H9 (cell line): ENCODE measurements around the gene ZC3H12C. TPM values are rescaled to one million over a fixed set of nuclear protein-coding genes. Genes with fewer than 3 reads are reported as not detected.

Experiments
- DNase-seq: peaks from one replicate; pipeline ENCODE4 v3.0.0-alpha.2; 2017
- H2AFZ ChIP-seq: one replicate; pipeline ENCODE4 v1.6.1; 2013; ENCODE audit warnings: mild to moderate bottlenecking, low read length, control low read depth, moderate library complexity
- H2AK5ac ChIP-seq: 2 replicates; pipeline ENCODE4 v1.6.1; 2013; ENCODE audit warnings: low read length, control low read depth, mixed read lengths; ENCODE audit not compliant: insufficient read length
- H2BK120ac ChIP-seq: one replicate; pipeline ENCODE4 v1.6.1; 2013; ENCODE audit warnings: low read depth, mild to moderate bottlenecking, low read length, control low read depth, inconsistent platforms; ENCODE audit not compliant: poor library complexity, severe bottlenecking
- H2BK12ac ChIP-seq: 2 replicates; pipeline ENCODE4 v1.6.1; 2013; ENCODE audit warnings: low read length, control low read depth, mixed read lengths, low read depth; ENCODE audit not compliant: insufficient read length
- H2BK15ac ChIP-seq: 2 replicates; pipeline ENCODE4 v1.6.1; 2013; ENCODE audit warnings: low read depth, low read length, control low read depth
- H2BK20ac ChIP-seq: one replicate; pipeline ENCODE4 v1.6.1; 2013; ENCODE audit warnings: low read depth, mild to moderate bottlenecking, low read length, control low read depth, inconsistent platforms; ENCODE audit not compliant: poor library complexity, severe bottlenecking
- H2BK5ac ChIP-seq: 2 replicates; pipeline ENCODE4 v1.6.1; 2013; ENCODE audit warnings: low read length, control low read depth, mixed read lengths; ENCODE audit not compliant: insufficient read length
- H3K14ac ChIP-seq: 2 replicates; pipeline ENCODE4 v1.6.1; 2013; ENCODE audit warnings: low read length, control low read depth; ENCODE audit not compliant: insufficient read depth
- H3K18ac ChIP-seq: 2 replicates; pipeline ENCODE4 v1.6.1; 2013; ENCODE audit warnings: low read depth, mild to moderate bottlenecking, mixed read lengths, low read length, control low read depth; ENCODE audit not compliant: insufficient read length
- H3K23ac ChIP-seq: 2 replicates; pipeline ENCODE4 v1.6.1; 2013; ENCODE audit warnings: low read length, control low read depth, mixed read lengths, low read depth; ENCODE audit not compliant: insufficient read length
- H3K23me2 ChIP-seq: 2 replicates; pipeline ENCODE4 v1.6.1; 2013; ENCODE audit warnings: low read depth, mild to moderate bottlenecking, mixed read lengths, low read length, control low read depth; ENCODE audit not compliant: insufficient read length, poor library complexity, severe bottlenecking
- H3K27ac ChIP-seq: 2 replicates; pipeline ENCODE4 v1.5.1; 2013; ENCODE audit warnings: low read length, control low read depth, mixed read lengths, low read depth; ENCODE audit not compliant: insufficient read length
- H3K27me3 ChIP-seq: 2 replicates; pipeline ENCODE4 v1.6.1; 2013; ENCODE audit warnings: low read length, control low read depth, inconsistent platforms; ENCODE audit not compliant: insufficient read depth
- H3K4ac ChIP-seq: 2 replicates; pipeline ENCODE4 v1.6.1; 2013; ENCODE audit warnings: low read depth, mild to moderate bottlenecking, control low read depth, inconsistent platforms, low read length, moderate library complexity
- H3K4me1 ChIP-seq: 2 replicates; pipeline ENCODE4 v1.6.1; 2013; ENCODE audit warnings: low read length, control low read depth, inconsistent platforms; ENCODE audit not compliant: insufficient read depth
- H3K4me2 ChIP-seq: 2 replicates; pipeline ENCODE4 v1.6.1; 2013; ENCODE audit warnings: low read length, control low read depth, mixed read lengths; ENCODE audit not compliant: insufficient read length, insufficient read depth
- H3K56ac ChIP-seq: 2 replicates; pipeline ENCODE4 v1.6.1; 2013; ENCODE audit warnings: low read depth, mild to moderate bottlenecking, mixed read lengths, low read length, control low read depth; ENCODE audit not compliant: insufficient read length
- H3K79me1 ChIP-seq: 2 replicates; pipeline ENCODE4 v1.6.1; 2013; ENCODE audit warnings: low read depth, mild to moderate bottlenecking, moderate library complexity, low read length, control low read depth, inconsistent platforms; ENCODE audit not compliant: insufficient read depth, poor library complexity, severe bottlenecking
- H3K79me2 ChIP-seq: 2 replicates; pipeline ENCODE4 v1.6.1; 2013; ENCODE audit warnings: low read length, control low read depth, inconsistent platforms; ENCODE audit not compliant: insufficient read depth
- H3K9ac ChIP-seq: 2 replicates; pipeline ENCODE4 v1.6.1; 2013; ENCODE audit warnings: low read length, control low read depth, mixed read lengths; ENCODE audit not compliant: insufficient read length; ENCODE audit errors: extremely low read depth
- H3K9me3 ChIP-seq: one replicate; pipeline ENCODE4 v1.6.1; 2013; ENCODE audit warnings: low read depth, low read length, inconsistent platforms; ENCODE audit not compliant: control insufficient read depth
- H3T11ph ChIP-seq: one replicate; pipeline ENCODE4 v1.6.1; 2013; ENCODE audit warnings: mild to moderate bottlenecking, low read length, control low read depth, inconsistent platforms
- H4K20me1 ChIP-seq: one replicate; pipeline ENCODE4 v1.6.1; 2013; ENCODE audit not compliant: control insufficient read depth, insufficient read length, insufficient read depth
- H4K5ac ChIP-seq: 2 replicates; pipeline ENCODE4 v1.6.1; 2013; ENCODE audit warnings: low read depth, mild to moderate bottlenecking, mixed read lengths, low read length, control low read depth; ENCODE audit not compliant: insufficient read length
- H4K8ac ChIP-seq: replicated peaks from 2 replicates; pipeline ENCODE4 v1.6.1; 2013; ENCODE audit warnings: low read length, control low read depth, mixed read lengths, low read depth; ENCODE audit not compliant: insufficient read length
- H4K91ac ChIP-seq: 2 replicates; pipeline ENCODE4 v1.6.1; 2013; ENCODE audit warnings: low read depth, mild to moderate bottlenecking, moderate library complexity, mixed read lengths, low read length, control low read depth; ENCODE audit not compliant: insufficient read length
- H3K27ac Mint-ChIP-seq, 3 experiments: 2 replicates in 2 of 3; 3 replicates in 1 of 3; pipeline ENCODE4 v1.8.0; 2020 to 2021; ENCODE audit warnings: mixed read lengths in 3 of 3, mild to moderate bottlenecking in 1 of 3, moderate library complexity in 1 of 3
- H3K27me3 Mint-ChIP-seq: 2 replicates; pipeline ENCODE4 v1.8.0; 2021; ENCODE audit warnings: low read depth, mild to moderate bottlenecking, moderate library complexity, mixed read lengths
- H3K36me3 Mint-ChIP-seq, 3 experiments: 2 replicates in 2 of 3; 3 replicates in 1 of 3; pipeline ENCODE4 v1.8.0; 2020 to 2021; ENCODE audit warnings: low read depth in 3 of 3, mixed read lengths in 3 of 3; ENCODE audit not compliant: insufficient read depth in 1 of 3
- H3K4me1 Mint-ChIP-seq, 2 experiments: 2 replicates each; pipeline ENCODE4 v1.8.0; 2020; ENCODE audit warnings: mixed read lengths in 2 of 2
- H3K4me3 Mint-ChIP-seq, 2 experiments: 2 replicates in 1 of 2; 3 replicates in 1 of 2; pipeline ENCODE4 v1.8.0; 2020 to 2021; ENCODE audit warnings: mild to moderate bottlenecking in 2 of 2, mixed read lengths in 2 of 2, moderate library complexity in 1 of 2
- H3K9me3 Mint-ChIP-seq, 2 experiments: 2 replicates in 1 of 2; 3 replicates in 1 of 2; pipeline ENCODE4 v1.8.0; 2020; ENCODE audit warnings: mild to moderate bottlenecking in 2 of 2, mixed read lengths in 2 of 2, moderate library complexity in 1 of 2
- WGBS: extraction: QIAGEN DNeasy Blood & Tissue Kit; methylation state at CpG from one replicate; pipeline ENCODE4 v1.1.7; 2013; ENCODE audit warnings: missing lambda C conversion rate, low lambda C conversion rate, mixed read lengths; ENCODE audit not compliant: insufficient read length; ENCODE audit errors: extremely low coverage; 5-methylcytosine and 5-hydroxymethylcytosine counted together
- total RNA-seq: library from RNA; stranded (reverse); gene quantifications from 2 replicates; pipeline ENCODE4 v1.2.1, GENCODE V29; 2021
- TF ChIP-seq, protein P1 (sequence below): fragments of 200-600 bp; sonication (generic); conservative IDR thresholded peaks from 3 replicates; pipeline ENCODE4 v1.8.0; 2021; ENCODE audit warnings: antibody characterized with exemption, mild to moderate bottlenecking

ZC3H12C gene
- total RNA-seq, 1 experiment from 2014 or later = 4.8 TPM

- no peak overlapping the region for H3K14ac ChIP-seq
- H3K23me2 ChIP-seq = no peaks in the 10 kb centered on the region
- H3K79me2 ChIP-seq = no peaks in the 10 kb centered on the region
- no peak overlapping the region for H3T11ph ChIP-seq
- TF ChIP-seq, protein P1, sequence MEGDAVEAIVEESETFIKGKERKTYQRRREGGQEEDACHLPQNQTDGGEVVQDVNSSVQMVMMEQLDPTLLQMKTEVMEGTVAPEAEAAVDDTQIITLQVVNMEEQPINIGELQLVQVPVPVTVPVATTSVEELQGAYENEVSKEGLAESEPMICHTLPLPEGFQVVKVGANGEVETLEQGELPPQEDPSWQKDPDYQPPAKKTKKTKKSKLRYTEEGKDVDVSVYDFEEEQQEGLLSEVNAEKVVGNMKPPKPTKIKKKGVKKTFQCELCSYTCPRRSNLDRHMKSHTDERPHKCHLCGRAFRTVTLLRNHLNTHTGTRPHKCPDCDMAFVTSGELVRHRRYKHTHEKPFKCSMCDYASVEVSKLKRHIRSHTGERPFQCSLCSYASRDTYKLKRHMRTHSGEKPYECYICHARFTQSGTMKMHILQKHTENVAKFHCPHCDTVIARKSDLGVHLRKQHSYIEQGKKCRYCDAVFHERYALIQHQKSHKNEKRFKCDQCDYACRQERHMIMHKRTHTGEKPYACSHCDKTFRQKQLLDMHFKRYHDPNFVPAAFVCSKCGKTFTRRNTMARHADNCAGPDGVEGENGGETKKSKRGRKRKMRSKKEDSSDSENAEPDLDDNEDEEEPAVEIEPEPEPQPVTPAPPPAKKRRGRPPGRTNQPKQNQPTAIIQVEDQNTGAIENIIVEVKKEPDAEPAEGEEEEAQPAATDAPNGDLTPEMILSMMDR = no peak
- no peak overlapping the region for H2BK12ac ChIP-seq
- H3K27ac ChIP-seq = no peak overlapping the region
- no CpG with 5 or more reads among the region's 9 CpGs for WGBS
- H3K27me3 ChIP-seq = no peaks in the 10 kb centered on the region
- H3K36me3 Mint-ChIP-seq = peaks cover 0 to 7% (median 3%) of the 10 kb centered on the region in 3 experiments; a peak in 3 of 7 replicates
- no peak overlapping the region for H2BK20ac ChIP-seq
- no peaks in the 10 kb centered on the region for H4K20me1 ChIP-seq
- H3K9me3 Mint-ChIP-seq = no peaks in the 10 kb centered on the region
- no peak overlapping the region for H3K27ac Mint-ChIP-seq
- DNase-seq = no peak
- no peak overlapping the region for H2AK5ac ChIP-seq
- no peak overlapping the region for H2AFZ ChIP-seq
- H3K23ac ChIP-seq = no peak overlapping the region
- H4K91ac ChIP-seq = no peak overlapping the region
- H3K4me1 ChIP-seq = peaks cover 7% of the 10 kb centered on the region
- H2BK120ac ChIP-seq = no peak overlapping the region
- peaks cover 12% of the 10 kb centered on the region in 2 experiments for H3K4me1 Mint-ChIP-seq
- H2BK5ac ChIP-seq = no peak overlapping the region
- no peak overlapping the region for H3K56ac ChIP-seq
- no peak overlapping the region for H3K4me2 ChIP-seq
- no peak overlapping the region for H4K8ac ChIP-seq
- H2BK15ac ChIP-seq = no peak overlapping the region
- H3K4me3 Mint-ChIP-seq = no peak overlapping the region
- no peak overlapping the region for H3K4ac ChIP-seq
- H3K9ac ChIP-seq = no peak overlapping the region
- H3K27me3 Mint-ChIP-seq = no peaks in the 10 kb centered on the region
- H4K5ac ChIP-seq = no peak overlapping the region
- no peaks in the 10 kb centered on the region for H3K79me1 ChIP-seq
- H3K9me3 ChIP-seq = no peaks in the 10 kb centered on the region
- no peak overlapping the region for H3K18ac ChIP-seq
Observed at GRCh38 chr11:110148775-110149744, 55.9 kb downstream of the ZC3H12C start.
